ENCODE results near the gene SH2B3. TPM values are rescaled to one million over a fixed set of nuclear protein-coding genes. Genes with fewer than 3 reads are reported as not detected.

Gene SH2B3
- total and polyA plus RNA-seq, 2 of the 13 experiments (the other 11 are each of a cell fraction or from before 2014, with no cell fraction given) = 6.8 to 6.9 TPM

DNA sequence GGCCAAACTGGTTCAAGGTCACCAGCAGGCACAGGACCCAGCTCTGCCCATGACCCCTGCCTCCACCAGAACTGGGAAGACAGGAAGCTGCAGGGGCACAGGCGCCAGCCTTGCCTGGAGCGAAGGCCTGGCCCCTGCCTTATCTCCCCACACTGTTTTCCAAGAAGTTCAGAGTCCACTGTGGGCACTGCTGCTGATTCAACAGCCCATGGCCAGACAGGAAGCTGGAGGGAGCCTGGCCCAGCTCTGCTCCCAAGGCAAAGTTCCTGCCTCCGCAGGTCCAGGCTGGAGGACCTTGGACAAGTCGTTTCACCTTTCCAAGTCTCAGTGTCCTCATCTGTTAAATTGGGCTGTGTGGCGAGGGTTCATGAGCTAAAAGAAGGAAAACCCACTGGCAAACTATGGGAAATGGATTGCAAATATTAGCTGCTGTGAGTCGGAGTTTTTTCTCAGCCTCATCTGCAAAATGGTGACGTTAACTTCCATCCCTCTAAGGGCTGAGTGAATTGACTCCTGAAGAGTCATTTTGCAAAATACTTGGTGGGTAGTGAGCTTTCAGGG, 38.0 kb upstream of the SH2B3 start (continued):
- TF ChIP-seq ZNF572 (CRISPR knock-in tag; IDR thresholded peaks at IDR 0.05) = no peak; the same call in 1 of the 2 replicates
- TF ChIP-seq ZNF296 (CRISPR knock-in tag; conservative IDR thresholded peaks at IDR 0.05) = 0 out of 2 replicates have a peak, but pooled peaks have one; percentile 39
- TF ChIP-seq RBAK (CRISPR knock-in tag; IDR thresholded peaks at IDR 0.05) = no peak
- TF ChIP-seq ZNF382 (CRISPR knock-in tag; IDR thresholded peaks at IDR 0.05; ENCODE audit: borderline replicate concordance) = no peak
- TF ChIP-seq HNF1B (CRISPR knock-in tag; IDR thresholded peaks at IDR 0.05) = peak; percentile 93
- no peak for TF ChIP-seq HOXA9 (CRISPR knock-in tag; IDR thresholded peaks at IDR 0.05; ENCODE audit: borderline replicate concordance)
- TF ChIP-seq, protein P1, sequence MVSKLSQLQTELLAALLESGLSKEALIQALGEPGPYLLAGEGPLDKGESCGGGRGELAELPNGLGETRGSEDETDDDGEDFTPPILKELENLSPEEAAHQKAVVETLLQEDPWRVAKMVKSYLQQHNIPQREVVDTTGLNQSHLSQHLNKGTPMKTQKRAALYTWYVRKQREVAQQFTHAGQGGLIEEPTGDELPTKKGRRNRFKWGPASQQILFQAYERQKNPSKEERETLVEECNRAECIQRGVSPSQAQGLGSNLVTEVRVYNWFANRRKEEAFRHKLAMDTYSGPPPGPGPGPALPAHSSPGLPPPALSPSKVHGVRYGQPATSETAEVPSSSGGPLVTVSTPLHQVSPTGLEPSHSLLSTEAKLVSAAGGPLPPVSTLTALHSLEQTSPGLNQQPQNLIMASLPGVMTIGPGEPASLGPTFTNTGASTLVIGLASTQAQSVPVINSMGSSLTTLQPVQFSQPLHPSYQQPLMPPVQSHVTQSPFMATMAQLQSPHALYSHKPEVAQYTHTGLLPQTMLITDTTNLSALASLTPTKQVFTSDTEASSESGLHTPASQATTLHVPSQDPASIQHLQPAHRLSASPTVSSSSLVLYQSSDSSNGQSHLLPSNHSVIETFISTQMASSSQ (IDR thresholded peaks at IDR 0.05; ENCODE audit: low read depth) = peak; percentile 45; the same call in 1 of the 2 replicates
- TF ChIP-seq, protein P1 (CRISPR knock-in tag; IDR thresholded peaks at IDR 0.05; ENCODE audit: borderline replicate concordance) = peak; percentile 84
- TF ChIP-seq, protein P2, sequence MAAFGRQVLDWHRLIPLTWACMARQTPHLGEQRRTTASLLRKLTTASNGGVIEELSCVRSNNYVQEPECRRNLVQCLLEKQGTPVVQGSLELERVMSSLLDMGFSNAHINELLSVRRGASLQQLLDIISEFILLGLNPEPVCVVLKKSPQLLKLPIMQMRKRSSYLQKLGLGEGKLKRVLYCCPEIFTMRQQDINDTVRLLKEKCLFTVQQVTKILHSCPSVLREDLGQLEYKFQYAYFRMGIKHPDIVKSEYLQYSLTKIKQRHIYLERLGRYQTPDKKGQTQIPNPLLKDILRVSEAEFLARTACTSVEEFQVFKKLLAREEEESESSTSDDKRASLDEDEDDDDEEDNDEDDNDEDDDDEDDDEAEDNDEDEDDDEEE (CRISPR knock-in tag; IDR thresholded peaks at IDR 0.05) = no peak
- TF ChIP-seq, protein P3, sequence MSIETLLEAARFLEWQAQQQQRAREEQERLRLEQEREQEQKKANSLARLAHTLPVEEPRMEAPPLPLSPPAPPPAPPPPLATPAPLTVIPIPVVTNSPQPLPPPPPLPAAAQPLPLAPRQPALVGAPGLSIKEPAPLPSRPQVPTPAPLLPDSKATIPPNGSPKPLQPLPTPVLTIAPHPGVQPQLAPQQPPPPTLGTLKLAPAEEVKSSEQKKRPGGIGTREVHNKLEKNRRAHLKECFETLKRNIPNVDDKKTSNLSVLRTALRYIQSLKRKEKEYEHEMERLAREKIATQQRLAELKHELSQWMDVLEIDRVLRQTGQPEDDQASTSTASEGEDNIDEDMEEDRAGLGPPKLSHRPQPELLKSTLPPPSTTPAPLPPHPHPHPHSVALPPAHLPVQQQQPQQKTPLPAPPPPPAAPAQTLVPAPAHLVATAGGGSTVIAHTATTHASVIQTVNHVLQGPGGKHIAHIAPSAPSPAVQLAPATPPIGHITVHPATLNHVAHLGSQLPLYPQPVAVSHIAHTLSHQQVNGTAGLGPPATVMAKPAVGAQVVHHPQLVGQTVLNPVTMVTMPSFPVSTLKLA (IDR thresholded peaks at IDR 0.05) = no peak
- no peak for TF ChIP-seq ZNF251 (CRISPR knock-in tag; IDR thresholded peaks at IDR 0.05)
- TF ChIP-seq CHD4 (IDR thresholded peaks at IDR 0.05; ENCODE audit: borderline replicate concordance, low read length) = peak; percentile 57; the same call in 1 of the 2 replicates
- no peak for TF ChIP-seq ATF1 (CRISPR knock-in tag; IDR thresholded peaks at IDR 0.05)
- no peak for TF ChIP-seq ZNF260 (CRISPR knock-in tag; IDR thresholded peaks at IDR 0.05; ENCODE audit: borderline replicate concordance, low read depth)
- TF ChIP-seq, protein P4, sequence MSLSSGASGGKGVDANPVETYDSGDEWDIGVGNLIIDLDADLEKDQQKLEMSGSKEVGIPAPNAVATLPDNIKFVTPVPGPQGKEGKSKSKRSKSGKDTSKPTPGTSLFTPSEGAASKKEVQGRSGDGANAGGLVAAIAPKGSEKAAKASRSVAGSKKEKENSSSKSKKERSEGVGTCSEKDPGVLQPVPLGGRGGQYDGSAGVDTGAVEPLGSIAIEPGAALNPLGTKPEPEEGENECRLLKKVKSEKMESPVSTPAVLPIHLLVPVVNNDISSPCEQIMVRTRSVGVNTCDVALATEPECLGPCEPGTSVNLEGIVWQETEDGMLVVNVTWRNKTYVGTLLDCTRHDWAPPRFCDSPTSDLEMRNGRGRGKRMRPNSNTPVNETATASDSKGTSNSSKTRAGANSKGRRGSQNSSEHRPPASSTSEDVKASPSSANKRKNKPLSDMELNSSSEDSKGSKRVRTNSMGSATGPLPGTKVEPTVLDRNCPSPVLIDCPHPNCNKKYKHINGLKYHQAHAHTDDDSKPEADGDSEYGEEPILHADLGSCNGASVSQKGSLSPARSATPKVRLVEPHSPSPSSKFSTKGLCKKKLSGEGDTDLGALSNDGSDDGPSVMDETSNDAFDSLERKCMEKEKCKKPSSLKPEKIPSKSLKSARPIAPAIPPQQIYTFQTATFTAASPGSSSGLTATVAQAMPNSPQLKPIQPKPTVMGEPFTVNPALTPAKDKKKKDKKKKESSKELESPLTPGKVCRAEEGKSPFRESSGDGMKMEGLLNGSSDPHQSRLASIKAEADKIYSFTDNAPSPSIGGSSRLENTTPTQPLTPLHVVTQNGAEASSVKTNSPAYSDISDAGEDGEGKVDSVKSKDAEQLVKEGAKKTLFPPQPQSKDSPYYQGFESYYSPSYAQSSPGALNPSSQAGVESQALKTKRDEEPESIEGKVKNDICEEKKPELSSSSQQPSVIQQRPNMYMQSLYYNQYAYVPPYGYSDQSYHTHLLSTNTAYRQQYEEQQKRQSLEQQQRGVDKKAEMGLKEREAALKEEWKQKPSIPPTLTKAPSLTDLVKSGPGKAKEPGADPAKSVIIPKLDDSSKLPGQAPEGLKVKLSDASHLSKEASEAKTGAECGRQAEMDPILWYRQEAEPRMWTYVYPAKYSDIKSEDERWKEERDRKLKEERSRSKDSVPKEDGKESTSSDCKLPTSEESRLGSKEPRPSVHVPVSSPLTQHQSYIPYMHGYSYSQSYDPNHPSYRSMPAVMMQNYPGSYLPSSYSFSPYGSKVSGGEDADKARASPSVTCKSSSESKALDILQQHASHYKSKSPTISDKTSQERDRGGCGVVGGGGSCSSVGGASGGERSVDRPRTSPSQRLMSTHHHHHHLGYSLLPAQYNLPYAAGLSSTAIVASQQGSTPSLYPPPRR (CRISPR knock-in tag; IDR thresholded peaks at IDR 0.05; ENCODE audit: borderline replicate concordance) = peak; percentile 93

Measured in HepG2 (cell line).